GM12878 (cell line): ENCODE data around the gene LRRC30.

Source experiments
- CTCF ChIP-seq, 3 experiments: IDR thresholded peaks in 2 of 3; conservative IDR thresholded peaks in 1 of 3; 2 replicates each; pipeline ENCODE4 v1.5.1; 2011; ENCODE audit warnings: low read depth in 3 of 3, low read length in 3 of 3, mild to moderate bottlenecking in 3 of 3, control low read depth in 2 of 3, moderate library complexity in 2 of 3, inconsistent platforms in 1 of 3, mixed read lengths in 1 of 3; ENCODE audit not compliant: control insufficient read depth in 2 of 3, insufficient read depth in 1 of 3; ENCODE audit errors: extremely low read depth in 1 of 3
- HDAC6 ChIP-seq: fragments of 200-600 bp; sonication (generic); IDR thresholded peaks from one replicate; pipeline ENCODE4 v1.8.0; 2017; ENCODE audit warnings: antibody characterized with exemption; ENCODE audit not compliant: unreplicated experiment
- POLR2AphosphoS5 ChIP-seq: IDR thresholded peaks from 2 replicates; pipeline ENCODE4 v1.6.1; 2011; ENCODE audit warnings: mild to moderate bottlenecking, low read length, inconsistent platforms

- TF ChIP-seq CTCF (IDR thresholded peaks at IDR 0.05 in 2 of 3, conservative IDR thresholded peaks at IDR 0.05 in 1 of 3; ENCODE audit: control insufficient read depth in 2 of 3, extremely low read depth in 1 of 3, insufficient read depth in 1 of 3, low read depth in 3 of 3, low read length in 3 of 3) (no peak), HDAC6 (no peak), POLR2AphosphoS5 (no peak)
These were observed 32.6 kb upstream of the LRRC30 start for GRCh38 chr18:7198326-7198725.
